ENCODE data around the gene SSTR5. TPM values are rescaled to one million over a fixed set of nuclear protein-coding genes. Genes with fewer than 3 reads are reported as not detected.

SSTR5 gene
- total RNA-seq, 1 donor from 2014 or later, result not detected

- Mint-ChIP-seq H3K27me3 (no peaks in the 10 kb centered on the region), H3K4me3 (no peak overlapping the region), H3K4me1 (no peaks in the 10 kb centered on the region), H3K36me3 (ENCODE audit: low read depth) (no peaks in the 10 kb centered on the region), H3K9me3 (no peaks in the 10 kb centered on the region), H3K27ac (no peak overlapping the region)
- intact Hi-C loops (cut with micrococcal nuclease), result no loop called here
- DNase-seq, result no peak
Observed at GRCh38 chr16:1099189-1100083, 26.9 kb downstream of the SSTR5 start.

- H3K9me3 Mint-ChIP-seq, result no peaks in the 10 kb centered on the region
- no peak overlapping the region for H3K4me3 Mint-ChIP-seq
- H3K36me3 Mint-ChIP-seq (ENCODE audit: low read depth), result no peaks in the 10 kb centered on the region
Observed at GRCh38 chr16:1100084-1100800, 27.7 kb downstream of the SSTR5 start.

GRCh38 chr16:1101133-1101532 lies 28.6 kb downstream of the SSTR5 start:
- Mint-ChIP-seq H3K9me3 (no peaks in the 10 kb centered on the region), H3K4me1 (no peaks in the 10 kb centered on the region), H3K27ac (no peak overlapping the region), H3K36me3 (ENCODE audit: low read depth) (no peaks in the 10 kb centered on the region), H3K4me3 (no peak overlapping the region), H3K27me3 (no peaks in the 10 kb centered on the region)
- no peak for DNase-seq
- intact Hi-C loops (cut with micrococcal nuclease), result no loop called here

More at GRCh38 chr16:1100084-1100800, 27.7 kb downstream of the SSTR5 start:
- Mint-ChIP-seq H3K27me3 (no peaks in the 10 kb centered on the region), H3K4me1 (no peaks in the 10 kb centered on the region), H3K27ac (no peak overlapping the region)
- no peak for DNase-seq
- intact Hi-C loops (cut with micrococcal nuclease), result no loop called here

GRCh38 chr16:1101573-1102332 lies 29.2 kb downstream of the SSTR5 start:
- intact Hi-C loops (cut with micrococcal nuclease), result no loop called here
- no peaks in the 10 kb centered on the region for H3K9me3 Mint-ChIP-seq
- no peak for DNase-seq
- H3K4me1 Mint-ChIP-seq, result no peaks in the 10 kb centered on the region
- H3K4me3 Mint-ChIP-seq, result no peak overlapping the region
- H3K27me3 Mint-ChIP-seq, result no peaks in the 10 kb centered on the region
- no peaks in the 10 kb centered on the region for H3K36me3 Mint-ChIP-seq (ENCODE audit: low read depth)
- no peak overlapping the region for H3K27ac Mint-ChIP-seq

- H3K4me3 Mint-ChIP-seq, result no peak overlapping the region
- H3K4me1 Mint-ChIP-seq, result no peaks in the 10 kb centered on the region
- intact Hi-C loops (cut with micrococcal nuclease), result no loop called here
- no peak for DNase-seq
- H3K27ac Mint-ChIP-seq, result no peak overlapping the region
- H3K9me3 Mint-ChIP-seq, result no peaks in the 10 kb centered on the region
- H3K36me3 Mint-ChIP-seq (ENCODE audit: low read depth), result no peaks in the 10 kb centered on the region
- H3K27me3 Mint-ChIP-seq, result no peaks in the 10 kb centered on the region
Observed at GRCh38 chr16:1102333-1102700, 29.8 kb downstream of the SSTR5 start.

- H3K27ac Mint-ChIP-seq, result no peak overlapping the region
- no peak overlapping the region for H3K4me3 Mint-ChIP-seq
- H3K4me1 Mint-ChIP-seq, result no peaks in the 10 kb centered on the region
- H3K36me3 Mint-ChIP-seq (ENCODE audit: low read depth), result no peaks in the 10 kb centered on the region
- intact Hi-C loops (cut with micrococcal nuclease), result no loop called here
- DNase-seq, result peak; percentile 93
- no peaks in the 10 kb centered on the region for H3K27me3 Mint-ChIP-seq
- H3K9me3 Mint-ChIP-seq, result no peaks in the 10 kb centered on the region
Observed at GRCh38 chr16:1102921-1103635, 30.5 kb downstream of the SSTR5 start.

- no peaks in the 10 kb centered on the region for H3K27me3 Mint-ChIP-seq
- no peaks in the 10 kb centered on the region for H3K4me1 Mint-ChIP-seq
- no peaks in the 10 kb centered on the region for H3K9me3 Mint-ChIP-seq
- H3K36me3 Mint-ChIP-seq (ENCODE audit: low read depth), result no peaks in the 10 kb centered on the region
- intact Hi-C loops (cut with micrococcal nuclease), result no loop called here
- no peak overlapping the region for H3K27ac Mint-ChIP-seq
- no peak overlapping the region for H3K4me3 Mint-ChIP-seq
- DNase-seq, result no peak
Observed at GRCh38 chr16:1103636-1103980, 31.1 kb downstream of the SSTR5 start.

- no peak overlapping the region for H3K4me3 Mint-ChIP-seq
- DNase-seq, result peak; percentile 69
- H3K27me3 Mint-ChIP-seq, result no peaks in the 10 kb centered on the region
- H3K4me1 Mint-ChIP-seq, result no peaks in the 10 kb centered on the region
- H3K27ac Mint-ChIP-seq, result no peak overlapping the region
- H3K36me3 Mint-ChIP-seq (ENCODE audit: low read depth), result no peaks in the 10 kb centered on the region
- intact Hi-C loops (cut with micrococcal nuclease), result no loop called here
- no peaks in the 10 kb centered on the region for H3K9me3 Mint-ChIP-seq
Observed at GRCh38 chr16:1105888-1106620, 33.5 kb downstream of the SSTR5 start.

- no peaks in the 10 kb centered on the region for H3K27me3 Mint-ChIP-seq
- no peak overlapping the region for H3K27ac Mint-ChIP-seq
- intact Hi-C loops (cut with micrococcal nuclease), result no loop called here
- H3K4me1 Mint-ChIP-seq, result no peaks in the 10 kb centered on the region
- no peaks in the 10 kb centered on the region for H3K36me3 Mint-ChIP-seq (ENCODE audit: low read depth)
- DNase-seq, result no peak
- no peaks in the 10 kb centered on the region for H3K9me3 Mint-ChIP-seq
- H3K4me3 Mint-ChIP-seq, result no peak overlapping the region
Observed at GRCh38 chr16:1106659-1107058, 34.1 kb downstream of the SSTR5 start.

- no peaks in the 10 kb centered on the region for H3K9me3 Mint-ChIP-seq
- no peak for DNase-seq
- no peak overlapping the region for H3K4me3 Mint-ChIP-seq
- H3K36me3 Mint-ChIP-seq (ENCODE audit: low read depth), result no peaks in the 10 kb centered on the region
- H3K27me3 Mint-ChIP-seq, result no peaks in the 10 kb centered on the region
- no peak overlapping the region for H3K27ac Mint-ChIP-seq
- no peaks in the 10 kb centered on the region for H3K4me1 Mint-ChIP-seq
- intact Hi-C loops (cut with micrococcal nuclease), result no loop called here
Observed at GRCh38 chr16:1107141-1107540, 34.6 kb downstream of the SSTR5 start.

GRCh38 chr16:1107731-1108130 lies 35.2 kb downstream of the SSTR5 start:
- H3K4me3 Mint-ChIP-seq, result no peak overlapping the region
- H3K36me3 Mint-ChIP-seq (ENCODE audit: low read depth), result no peaks in the 10 kb centered on the region
- DNase-seq, result no peak
- H3K9me3 Mint-ChIP-seq, result no peaks in the 10 kb centered on the region
- no peaks in the 10 kb centered on the region for H3K4me1 Mint-ChIP-seq
- no peak overlapping the region for H3K27ac Mint-ChIP-seq
- intact Hi-C loops (cut with micrococcal nuclease), result no loop called here
- no peaks in the 10 kb centered on the region for H3K27me3 Mint-ChIP-seq

- Mint-ChIP-seq H3K4me1 (no peaks in the 10 kb centered on the region), H3K27me3 (no peaks in the 10 kb centered on the region), H3K27ac (no peak overlapping the region), H3K36me3 (ENCODE audit: low read depth) (no peaks in the 10 kb centered on the region), H3K9me3 (no peaks in the 10 kb centered on the region), H3K4me3 (no peak overlapping the region)
- intact Hi-C loops (cut with micrococcal nuclease), result no loop called here
- no peak for DNase-seq
Observed at GRCh38 chr16:1108299-1109252, 36.0 kb downstream of the SSTR5 start.

All from activated CD4-positive, alpha-beta T cell treated with anti-CD3 and anti-CD28 coated beads, Interleukin-2, amount 10 ng/mL, durations not matched to agents 24 days and 14 days (primary cell).